ENCODE results near the gene DLG2. TPM values are rescaled to one million over a fixed set of nuclear protein-coding genes. Genes with fewer than 3 reads are reported as not detected.

The DLG2 gene
- polyA plus RNA-seq, 1 donor, result 14.7 TPM

GRCh38 chr11:83895516-83895915 is 1731.6 kb downstream of the DLG2 start:
- DNase-seq, result no peak

GRCh38 chr11:83881428-83881827 is 1745.7 kb downstream of the DLG2 start:
- DNase-seq, result no peak

GRCh38 chr11:83871054-83871453 is 1756.1 kb downstream of the DLG2 start:
- DNase-seq, result no peak

- no peak for DNase-seq
Observed at GRCh38 chr11:83866655-83867054, 1760.5 kb downstream of the DLG2 start.

GRCh38 chr11:83865636-83866461 is 1761.3 kb downstream of the DLG2 start:
- no peak for DNase-seq

- no peak for DNase-seq
Observed at GRCh38 chr11:83864412-83865057, 1762.6 kb downstream of the DLG2 start.

- DNase-seq, result no peak
Observed at GRCh38 chr11:83863272-83863671, 1763.9 kb downstream of the DLG2 start.

- no peak for DNase-seq
Observed at GRCh38 chr11:83862691-83863090, 1764.5 kb downstream of the DLG2 start.

GRCh38 chr11:83862033-83862432 is 1765.1 kb downstream of the DLG2 start:
- no peak for DNase-seq

GRCh38 chr11:83858694-83859093 is 1768.5 kb downstream of the DLG2 start:
- no peak for DNase-seq

GRCh38 chr11:83855237-83855636 is 1771.9 kb downstream of the DLG2 start:
- no peak for DNase-seq

GRCh38 chr11:83852775-83853442 is 1774.2 kb downstream of the DLG2 start:
- DNase-seq, result no peak

GRCh38 chr11:83852012-83852411 is 1775.1 kb downstream of the DLG2 start:
- DNase-seq, result no peak

- DNase-seq, result no peak
Observed at GRCh38 chr11:83847467-83848034, 1779.6 kb downstream of the DLG2 start.

GRCh38 chr11:83845797-83846196 is 1781.3 kb downstream of the DLG2 start:
- no peak for DNase-seq

- DNase-seq, result no peak
Observed at GRCh38 chr11:83840326-83840725, 1786.8 kb downstream of the DLG2 start.

GRCh38 chr11:83836883-83837654 is 1790.1 kb downstream of the DLG2 start:
- DNase-seq, result peak; percentile 36

- DNase-seq, result no peak
Observed at GRCh38 chr11:83836065-83836464, 1791.1 kb downstream of the DLG2 start.

- DNase-seq, result no peak
Observed at GRCh38 chr11:83835423-83835822, 1791.7 kb downstream of the DLG2 start.

GRCh38 chr11:83831929-83832328 is 1795.2 kb downstream of the DLG2 start:
- no peak for DNase-seq

- DNase-seq, result no peak
Observed at GRCh38 chr11:83827940-83828554, 1799.1 kb downstream of the DLG2 start.

GRCh38 chr11:83827520-83827919 is 1799.6 kb downstream of the DLG2 start:
- DNase-seq, result no peak
